Measurements from ENCODE around the gene HOXA6. TPM values are rescaled to one million over a fixed set of nuclear protein-coding genes. Genes with fewer than 3 reads are reported as not detected.

HOXA6 gene
- total RNA-seq, 2 donors from 2014 or later: 6.9 to 7.5 TPM

DNA sequence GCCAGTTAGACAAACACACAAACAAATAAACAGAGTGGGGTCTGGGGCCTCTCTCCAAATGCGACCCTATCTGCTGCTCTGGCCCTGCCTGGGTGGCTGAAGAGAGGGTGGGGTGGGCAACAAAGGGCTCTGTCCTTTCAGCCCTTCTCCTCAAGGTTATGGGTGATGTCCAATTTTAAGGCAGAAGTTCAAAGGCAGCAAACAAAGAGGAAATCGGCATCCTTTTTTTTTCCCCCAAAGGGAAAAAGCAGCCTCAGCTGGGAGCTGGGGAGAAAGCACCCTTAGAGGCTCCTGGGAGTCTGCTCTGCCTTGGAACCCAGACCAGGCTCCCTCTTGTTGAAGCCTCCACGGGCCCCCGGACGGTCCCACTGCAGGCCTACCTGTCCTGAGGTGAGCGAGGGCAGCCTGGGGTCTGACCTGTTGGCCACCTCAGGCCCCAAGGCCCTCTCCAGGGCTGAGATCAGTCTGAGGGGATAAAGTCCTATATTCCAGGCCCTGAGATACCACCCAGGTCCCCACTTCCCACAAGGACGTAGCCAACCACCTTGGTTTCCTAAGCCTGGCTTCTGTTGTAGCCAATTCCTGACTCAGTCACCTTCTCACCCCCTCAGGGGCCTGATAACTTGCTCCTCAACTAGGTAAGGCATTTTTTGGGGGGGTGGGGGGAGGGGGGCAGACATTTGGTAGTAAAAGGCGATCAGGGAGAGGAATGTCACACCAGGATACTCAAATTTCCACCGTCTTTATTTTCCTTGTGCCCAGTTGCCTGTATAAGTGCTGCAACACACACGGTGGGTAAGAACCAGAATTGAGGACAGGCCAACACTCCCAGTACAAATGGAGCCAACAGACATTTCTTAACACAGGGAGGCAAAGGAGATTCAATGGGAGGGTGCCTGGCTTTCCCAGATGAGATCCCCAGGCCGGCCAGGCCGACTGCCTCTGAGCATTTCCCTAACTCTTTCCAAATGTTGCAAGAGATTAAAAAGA lies 33.2 kb upstream of the HOXA6 start:
- no peak for DNase-seq (ENCODE audit: low spot score)
- TF ChIP-seq, protein P1, sequence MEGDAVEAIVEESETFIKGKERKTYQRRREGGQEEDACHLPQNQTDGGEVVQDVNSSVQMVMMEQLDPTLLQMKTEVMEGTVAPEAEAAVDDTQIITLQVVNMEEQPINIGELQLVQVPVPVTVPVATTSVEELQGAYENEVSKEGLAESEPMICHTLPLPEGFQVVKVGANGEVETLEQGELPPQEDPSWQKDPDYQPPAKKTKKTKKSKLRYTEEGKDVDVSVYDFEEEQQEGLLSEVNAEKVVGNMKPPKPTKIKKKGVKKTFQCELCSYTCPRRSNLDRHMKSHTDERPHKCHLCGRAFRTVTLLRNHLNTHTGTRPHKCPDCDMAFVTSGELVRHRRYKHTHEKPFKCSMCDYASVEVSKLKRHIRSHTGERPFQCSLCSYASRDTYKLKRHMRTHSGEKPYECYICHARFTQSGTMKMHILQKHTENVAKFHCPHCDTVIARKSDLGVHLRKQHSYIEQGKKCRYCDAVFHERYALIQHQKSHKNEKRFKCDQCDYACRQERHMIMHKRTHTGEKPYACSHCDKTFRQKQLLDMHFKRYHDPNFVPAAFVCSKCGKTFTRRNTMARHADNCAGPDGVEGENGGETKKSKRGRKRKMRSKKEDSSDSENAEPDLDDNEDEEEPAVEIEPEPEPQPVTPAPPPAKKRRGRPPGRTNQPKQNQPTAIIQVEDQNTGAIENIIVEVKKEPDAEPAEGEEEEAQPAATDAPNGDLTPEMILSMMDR (IDR thresholded peaks at IDR 0.05): no peak
- TF ChIP-seq POLR2A (IDR thresholded peaks at IDR 0.05): no peak
- no peak for TF ChIP-seq POLR2AphosphoS5 (IDR thresholded peaks at IDR 0.05)
- intact Hi-C loops (cut with DNase I): no loop called here
- no peaks in the 10 kb centered on the region for H3K4me1 ChIP-seq (replicated peaks)
- peak overlapping the region; percentile 96 for H3K27ac ChIP-seq
- no peaks in the 10 kb centered on the region for H3K36me3 ChIP-seq
- peak overlapping the region; percentile 61 to 80 for H3K4me3 ChIP-seq
- WGBS: 57% methylated on average over 12 of the region's 12 CpGs
- H3K9me3 ChIP-seq: no peaks in the 10 kb centered on the region
- H3K27me3 ChIP-seq (replicated peaks; ENCODE audit: insufficient read depth): no peaks in the 10 kb centered on the region

DNA sequence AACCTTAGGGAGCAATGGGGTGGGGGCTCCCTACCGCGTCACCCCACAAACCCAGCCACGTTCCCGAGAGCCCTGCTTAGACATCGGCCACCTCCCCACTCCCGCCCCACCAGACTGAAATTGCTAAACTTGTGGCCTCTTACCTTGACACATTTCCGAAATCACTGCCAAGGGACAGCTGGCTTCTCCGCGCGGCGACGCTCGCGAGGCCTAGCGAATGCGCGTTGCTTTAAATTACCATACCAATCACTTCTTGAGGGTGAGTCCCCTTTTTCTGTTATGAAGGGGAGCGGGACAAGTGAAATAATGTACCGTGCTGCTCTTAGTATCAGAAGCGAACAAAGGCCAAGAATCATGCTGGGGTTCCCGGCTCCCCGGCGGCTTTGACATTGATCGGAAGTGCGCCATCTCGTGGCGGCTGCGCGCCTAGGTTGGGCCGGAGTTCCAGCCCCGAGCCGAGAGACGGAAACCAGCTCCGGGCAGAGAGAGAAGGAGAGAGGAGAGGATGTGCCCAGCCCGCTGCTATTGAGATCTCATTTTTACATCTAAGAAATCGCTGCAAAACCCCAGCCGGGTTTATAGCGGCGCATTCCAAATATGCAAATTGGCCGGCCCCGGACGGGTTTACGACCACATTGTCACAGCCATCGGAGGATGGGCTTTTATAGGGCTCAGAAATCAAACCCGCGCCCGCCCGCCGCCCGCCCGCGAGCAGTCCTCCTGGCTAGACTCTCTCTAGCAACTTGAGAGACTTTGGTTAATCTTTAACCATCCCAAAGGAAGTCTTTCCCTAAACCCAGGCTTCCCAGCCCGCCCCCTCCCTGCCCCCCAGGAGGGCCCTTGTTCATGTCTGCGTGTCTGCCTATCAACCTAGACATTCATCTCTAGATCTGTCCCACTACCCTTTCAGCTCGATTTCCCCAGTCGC lies 32.2 kb upstream of the HOXA6 start:
- DNase-seq (ENCODE audit: low spot score): peak; percentile 88
- intact Hi-C loops (cut with DNase I): no loop called here

DNA sequence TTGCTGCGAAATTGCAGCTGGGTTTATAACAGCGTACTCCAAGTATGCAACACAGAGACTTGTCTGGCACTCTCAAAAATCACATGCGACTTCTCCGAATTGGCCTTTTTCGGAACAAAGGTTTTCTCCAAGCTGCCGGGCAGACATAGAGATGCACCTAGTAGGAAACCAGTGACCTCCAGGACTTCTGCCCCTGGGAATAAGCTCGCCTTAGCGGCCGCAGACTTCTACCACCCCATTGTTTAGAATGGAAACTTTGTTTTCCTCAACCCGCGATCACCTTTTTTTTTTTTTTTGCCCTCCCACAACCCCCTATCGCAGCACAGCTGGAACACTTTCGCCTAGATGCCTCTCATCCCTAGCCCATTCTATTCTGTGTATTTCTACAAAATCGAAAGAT lies 31.5 kb upstream of the HOXA6 start:
- intact Hi-C loops (cut with DNase I): no loop called here
- Histone ChIP-seq H3K4me3 (peak overlapping the region; percentile 61 to 80), H3K27me3 (replicated peaks; ENCODE audit: insufficient read depth) (no peaks in the 10 kb centered on the region), H3K36me3 (no peaks in the 10 kb centered on the region), H3K9me3 (no peaks in the 10 kb centered on the region), H3K27ac (peak overlapping the region; percentile 96), H3K4me1 (replicated peaks) (no peaks in the 10 kb centered on the region)
- TF ChIP-seq POLR2AphosphoS5 (IDR thresholded peaks at IDR 0.05) (no peak), POLR2A (IDR thresholded peaks at IDR 0.05) (no peak)
- TF ChIP-seq, protein P1 (IDR thresholded peaks at IDR 0.05): no peak
- DNase-seq (ENCODE audit: low spot score): no peak
- 14% methylated on average over 14 of the region's 14 CpGs for WGBS

More for the DNA sequence above, 32.2 kb upstream of the HOXA6 start:
- TF ChIP-seq POLR2AphosphoS5 (IDR thresholded peaks at IDR 0.05) (peak; percentile 47), POLR2A (IDR thresholded peaks at IDR 0.05) (peak; percentile 33)
- TF ChIP-seq, protein P1 (IDR thresholded peaks at IDR 0.05): peak; percentile 93 to 96 (median 94)
- Histone ChIP-seq H3K36me3 (no peaks in the 10 kb centered on the region), H3K4me3 (peak overlapping the region; percentile 61 to 80), H3K9me3 (no peaks in the 10 kb centered on the region), H3K27ac (peak overlapping the region; percentile 96), H3K4me1 (replicated peaks) (no peaks in the 10 kb centered on the region), H3K27me3 (replicated peaks; ENCODE audit: insufficient read depth) (no peaks in the 10 kb centered on the region)
- 9% methylated on average over 56 of the region's 56 CpGs for WGBS

DNA sequence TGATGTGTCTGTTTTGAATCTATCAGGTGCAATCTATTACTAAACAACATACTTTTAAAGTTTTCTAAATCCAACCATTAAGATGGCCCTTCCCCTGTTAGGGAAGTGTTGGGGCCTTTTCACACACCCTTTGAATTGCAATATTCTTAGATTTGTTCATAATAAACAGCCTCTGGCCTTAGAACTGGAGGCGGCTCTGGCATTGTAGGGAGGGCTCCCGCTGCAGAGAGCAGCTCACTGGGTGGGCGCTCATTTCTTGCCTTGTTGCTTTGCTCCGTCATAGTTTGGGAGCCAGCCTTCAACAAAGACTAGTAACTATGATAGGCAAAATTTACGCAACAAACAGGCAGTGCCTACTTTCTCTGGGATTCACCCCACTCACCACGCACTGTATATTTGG lies 30.8 kb upstream of the HOXA6 start:
- H3K27me3 ChIP-seq (replicated peaks; ENCODE audit: insufficient read depth): no peaks in the 10 kb centered on the region
- TF ChIP-seq POLR2AphosphoS5 (IDR thresholded peaks at IDR 0.05) (no peak), POLR2A (IDR thresholded peaks at IDR 0.05) (no peak)
- TF ChIP-seq, protein P1 (IDR thresholded peaks at IDR 0.05): no peak
- no peaks in the 10 kb centered on the region for H3K4me1 ChIP-seq (replicated peaks)
- H3K36me3 ChIP-seq: no peaks in the 10 kb centered on the region
- no peaks in the 10 kb centered on the region for H3K9me3 ChIP-seq
- no peak for DNase-seq (ENCODE audit: low spot score)
- H3K4me3 ChIP-seq: peak overlapping the region; percentile 61 to 80
- WGBS: 30% methylated on average over 6 of the region's 6 CpGs
- intact Hi-C loops (cut with DNase I): no loop called here
- H3K27ac ChIP-seq: peak overlapping the region; percentile 96
